H9 (cell line): ENCODE results near the gene MFSD6. TPM values are rescaled to one million over a fixed set of nuclear protein-coding genes. Genes with fewer than 3 reads are reported as not detected.

Experiments
- DNase-seq: peaks from one replicate; pipeline ENCODE4 v3.0.0-alpha.2; 2017
- H2AFZ ChIP-seq: one replicate; pipeline ENCODE4 v1.6.1; 2013; ENCODE audit warnings: mild to moderate bottlenecking, low read length, control low read depth, moderate library complexity
- H2AK5ac ChIP-seq: 2 replicates; pipeline ENCODE4 v1.6.1; 2013; ENCODE audit warnings: low read length, control low read depth, mixed read lengths; ENCODE audit not compliant: insufficient read length
- H2BK120ac ChIP-seq: one replicate; pipeline ENCODE4 v1.6.1; 2013; ENCODE audit warnings: low read depth, mild to moderate bottlenecking, low read length, control low read depth, inconsistent platforms; ENCODE audit not compliant: poor library complexity, severe bottlenecking
- H2BK12ac ChIP-seq: 2 replicates; pipeline ENCODE4 v1.6.1; 2013; ENCODE audit warnings: low read length, control low read depth, mixed read lengths, low read depth; ENCODE audit not compliant: insufficient read length
- H2BK15ac ChIP-seq: 2 replicates; pipeline ENCODE4 v1.6.1; 2013; ENCODE audit warnings: low read depth, low read length, control low read depth
- H2BK20ac ChIP-seq: one replicate; pipeline ENCODE4 v1.6.1; 2013; ENCODE audit warnings: low read depth, mild to moderate bottlenecking, low read length, control low read depth, inconsistent platforms; ENCODE audit not compliant: poor library complexity, severe bottlenecking
- H2BK5ac ChIP-seq: 2 replicates; pipeline ENCODE4 v1.6.1; 2013; ENCODE audit warnings: low read length, control low read depth, mixed read lengths; ENCODE audit not compliant: insufficient read length
- H3K14ac ChIP-seq: 2 replicates; pipeline ENCODE4 v1.6.1; 2013; ENCODE audit warnings: low read length, control low read depth; ENCODE audit not compliant: insufficient read depth
- H3K18ac ChIP-seq: 2 replicates; pipeline ENCODE4 v1.6.1; 2013; ENCODE audit warnings: low read depth, mild to moderate bottlenecking, mixed read lengths, low read length, control low read depth; ENCODE audit not compliant: insufficient read length
- H3K23ac ChIP-seq: 2 replicates; pipeline ENCODE4 v1.6.1; 2013; ENCODE audit warnings: low read length, control low read depth, mixed read lengths, low read depth; ENCODE audit not compliant: insufficient read length
- H3K23me2 ChIP-seq: 2 replicates; pipeline ENCODE4 v1.6.1; 2013; ENCODE audit warnings: low read depth, mild to moderate bottlenecking, mixed read lengths, low read length, control low read depth; ENCODE audit not compliant: insufficient read length, poor library complexity, severe bottlenecking
- H3K27ac ChIP-seq: 2 replicates; pipeline ENCODE4 v1.5.1; 2013; ENCODE audit warnings: low read length, control low read depth, mixed read lengths, low read depth; ENCODE audit not compliant: insufficient read length
- H3K27me3 ChIP-seq: 2 replicates; pipeline ENCODE4 v1.6.1; 2013; ENCODE audit warnings: low read length, control low read depth, inconsistent platforms; ENCODE audit not compliant: insufficient read depth
- H3K4ac ChIP-seq: 2 replicates; pipeline ENCODE4 v1.6.1; 2013; ENCODE audit warnings: low read depth, mild to moderate bottlenecking, control low read depth, inconsistent platforms, low read length, moderate library complexity
- H3K4me1 ChIP-seq: 2 replicates; pipeline ENCODE4 v1.6.1; 2013; ENCODE audit warnings: low read length, control low read depth, inconsistent platforms; ENCODE audit not compliant: insufficient read depth
- H3K4me2 ChIP-seq: 2 replicates; pipeline ENCODE4 v1.6.1; 2013; ENCODE audit warnings: low read length, control low read depth, mixed read lengths; ENCODE audit not compliant: insufficient read length, insufficient read depth
- H3K56ac ChIP-seq: 2 replicates; pipeline ENCODE4 v1.6.1; 2013; ENCODE audit warnings: low read depth, mild to moderate bottlenecking, mixed read lengths, low read length, control low read depth; ENCODE audit not compliant: insufficient read length
- H3K79me1 ChIP-seq: 2 replicates; pipeline ENCODE4 v1.6.1; 2013; ENCODE audit warnings: low read depth, mild to moderate bottlenecking, moderate library complexity, low read length, control low read depth, inconsistent platforms; ENCODE audit not compliant: insufficient read depth, poor library complexity, severe bottlenecking
- H3K79me2 ChIP-seq: 2 replicates; pipeline ENCODE4 v1.6.1; 2013; ENCODE audit warnings: low read length, control low read depth, inconsistent platforms; ENCODE audit not compliant: insufficient read depth
- H3K9ac ChIP-seq: 2 replicates; pipeline ENCODE4 v1.6.1; 2013; ENCODE audit warnings: low read length, control low read depth, mixed read lengths; ENCODE audit not compliant: insufficient read length; ENCODE audit errors: extremely low read depth
- H3K9me3 ChIP-seq: one replicate; pipeline ENCODE4 v1.6.1; 2013; ENCODE audit warnings: low read depth, low read length, inconsistent platforms; ENCODE audit not compliant: control insufficient read depth
- H3T11ph ChIP-seq: one replicate; pipeline ENCODE4 v1.6.1; 2013; ENCODE audit warnings: mild to moderate bottlenecking, low read length, control low read depth, inconsistent platforms
- H4K20me1 ChIP-seq: one replicate; pipeline ENCODE4 v1.6.1; 2013; ENCODE audit not compliant: control insufficient read depth, insufficient read length, insufficient read depth
- H4K5ac ChIP-seq: 2 replicates; pipeline ENCODE4 v1.6.1; 2013; ENCODE audit warnings: low read depth, mild to moderate bottlenecking, mixed read lengths, low read length, control low read depth; ENCODE audit not compliant: insufficient read length
- H4K8ac ChIP-seq: replicated peaks from 2 replicates; pipeline ENCODE4 v1.6.1; 2013; ENCODE audit warnings: low read length, control low read depth, mixed read lengths, low read depth; ENCODE audit not compliant: insufficient read length
- H4K91ac ChIP-seq: 2 replicates; pipeline ENCODE4 v1.6.1; 2013; ENCODE audit warnings: low read depth, mild to moderate bottlenecking, moderate library complexity, mixed read lengths, low read length, control low read depth; ENCODE audit not compliant: insufficient read length
- H3K27ac Mint-ChIP-seq, 3 experiments: 2 replicates in 2 of 3; 3 replicates in 1 of 3; pipeline ENCODE4 v1.8.0; 2020 to 2021; ENCODE audit warnings: mixed read lengths in 3 of 3, mild to moderate bottlenecking in 1 of 3, moderate library complexity in 1 of 3
- H3K27me3 Mint-ChIP-seq: 2 replicates; pipeline ENCODE4 v1.8.0; 2021; ENCODE audit warnings: low read depth, mild to moderate bottlenecking, moderate library complexity, mixed read lengths
- H3K36me3 Mint-ChIP-seq, 3 experiments: 2 replicates in 2 of 3; 3 replicates in 1 of 3; pipeline ENCODE4 v1.8.0; 2020 to 2021; ENCODE audit warnings: low read depth in 3 of 3, mixed read lengths in 3 of 3; ENCODE audit not compliant: insufficient read depth in 1 of 3
- H3K4me1 Mint-ChIP-seq, 2 experiments: 2 replicates each; pipeline ENCODE4 v1.8.0; 2020; ENCODE audit warnings: mixed read lengths in 2 of 2
- H3K4me3 Mint-ChIP-seq, 2 experiments: 2 replicates in 1 of 2; 3 replicates in 1 of 2; pipeline ENCODE4 v1.8.0; 2020 to 2021; ENCODE audit warnings: mild to moderate bottlenecking in 2 of 2, mixed read lengths in 2 of 2, moderate library complexity in 1 of 2
- H3K9me3 Mint-ChIP-seq, 2 experiments: 2 replicates in 1 of 2; 3 replicates in 1 of 2; pipeline ENCODE4 v1.8.0; 2020; ENCODE audit warnings: mild to moderate bottlenecking in 2 of 2, mixed read lengths in 2 of 2, moderate library complexity in 1 of 2
- WGBS: extraction: QIAGEN DNeasy Blood & Tissue Kit; methylation state at CpG from one replicate; pipeline ENCODE4 v1.1.7; 2013; ENCODE audit warnings: missing lambda C conversion rate, low lambda C conversion rate, mixed read lengths; ENCODE audit not compliant: insufficient read length; ENCODE audit errors: extremely low coverage; 5-methylcytosine and 5-hydroxymethylcytosine counted together
- total RNA-seq: library from RNA; stranded (reverse); gene quantifications from 2 replicates; pipeline ENCODE4 v1.2.1, GENCODE V29; 2021
- TF ChIP-seq, protein P1 (sequence below): fragments of 200-600 bp; sonication (generic); conservative IDR thresholded peaks from 3 replicates; pipeline ENCODE4 v1.8.0; 2021; ENCODE audit warnings: antibody characterized with exemption, mild to moderate bottlenecking

The MFSD6 gene
- total RNA-seq, 1 experiment from 2014 or later = 4.0 TPM

DNA sequence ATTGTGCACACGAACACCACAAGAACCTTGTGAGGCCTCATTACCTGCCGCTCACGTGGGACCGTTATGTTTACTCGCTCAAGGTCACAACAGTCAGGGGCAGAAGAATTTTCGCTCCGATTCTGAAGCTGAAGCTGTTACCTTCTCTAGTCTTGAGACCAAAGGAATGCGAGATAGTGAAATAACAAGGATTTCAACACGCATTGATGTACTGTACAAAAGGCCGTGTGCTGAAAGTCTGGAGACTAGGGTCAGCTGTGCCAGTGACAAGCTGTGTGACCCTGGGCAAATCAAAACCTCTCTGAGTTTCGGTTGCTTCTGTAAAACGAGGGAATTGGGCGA is 125.8 kb downstream of the MFSD6 start:
- Histone ChIP-seq H3K27ac (peak overlapping the region; percentile 44), H3K23me2 (peaks cover 10% of the 10 kb centered on the region)

More for the DNA sequence above, 125.8 kb downstream of the MFSD6 start:
- Histone ChIP-seq H4K5ac (peak overlapping the region; percentile 89), H4K8ac (no peak overlapping the region), H2BK20ac (no peak overlapping the region), H3K79me1 (no peaks in the 10 kb centered on the region), H3K4me1 (peaks cover 3% of the 10 kb centered on the region; the same call in 1 of the 2 replicates), H3K14ac (peak overlapping the region; percentile 64; the same call in 1 of the 2 replicates), H2AFZ (peak overlapping the region; percentile 59), H3K27me3 (no peaks in the 10 kb centered on the region), H4K91ac (no peak overlapping the region), H2BK12ac (no peak overlapping the region), H3K4ac (no peak overlapping the region), H3K9me3 (no peaks in the 10 kb centered on the region), H3K4me2 (peak overlapping the region; percentile 89), H4K20me1 (no peaks in the 10 kb centered on the region), H2BK120ac (no peak overlapping the region), H3T11ph (no peak overlapping the region), H2BK15ac (no peak overlapping the region), H3K79me2 (no peaks in the 10 kb centered on the region), H3K23ac (no peak overlapping the region), H3K56ac (no peak overlapping the region), H3K9ac (peak overlapping the region; percentile 78), H2AK5ac (no peak overlapping the region), H3K18ac (peak overlapping the region; percentile 56), H2BK5ac (no peak overlapping the region)
- WGBS = no CpG with 5 or more reads among the region's 13 CpGs
- H3K4me3 Mint-ChIP-seq = peak overlapping the region; percentile 77 to 88
- peaks cover 19 to 25% (median 20%) of the 10 kb centered on the region in 3 experiments for H3K36me3 Mint-ChIP-seq
- DNase-seq = no peak
- H3K27me3 Mint-ChIP-seq = no peaks in the 10 kb centered on the region
- H3K27ac Mint-ChIP-seq = peak overlapping the region; percentile 93 to 98 (median 97)
- H3K9me3 Mint-ChIP-seq = peaks cover 18 to 20% of the 10 kb centered on the region in 2 experiments
- TF ChIP-seq, protein P1, sequence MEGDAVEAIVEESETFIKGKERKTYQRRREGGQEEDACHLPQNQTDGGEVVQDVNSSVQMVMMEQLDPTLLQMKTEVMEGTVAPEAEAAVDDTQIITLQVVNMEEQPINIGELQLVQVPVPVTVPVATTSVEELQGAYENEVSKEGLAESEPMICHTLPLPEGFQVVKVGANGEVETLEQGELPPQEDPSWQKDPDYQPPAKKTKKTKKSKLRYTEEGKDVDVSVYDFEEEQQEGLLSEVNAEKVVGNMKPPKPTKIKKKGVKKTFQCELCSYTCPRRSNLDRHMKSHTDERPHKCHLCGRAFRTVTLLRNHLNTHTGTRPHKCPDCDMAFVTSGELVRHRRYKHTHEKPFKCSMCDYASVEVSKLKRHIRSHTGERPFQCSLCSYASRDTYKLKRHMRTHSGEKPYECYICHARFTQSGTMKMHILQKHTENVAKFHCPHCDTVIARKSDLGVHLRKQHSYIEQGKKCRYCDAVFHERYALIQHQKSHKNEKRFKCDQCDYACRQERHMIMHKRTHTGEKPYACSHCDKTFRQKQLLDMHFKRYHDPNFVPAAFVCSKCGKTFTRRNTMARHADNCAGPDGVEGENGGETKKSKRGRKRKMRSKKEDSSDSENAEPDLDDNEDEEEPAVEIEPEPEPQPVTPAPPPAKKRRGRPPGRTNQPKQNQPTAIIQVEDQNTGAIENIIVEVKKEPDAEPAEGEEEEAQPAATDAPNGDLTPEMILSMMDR = no peak
- peaks cover 27 to 34% of the 10 kb centered on the region in 2 experiments for H3K4me1 Mint-ChIP-seq
